Esophagus muscularis mucosa (tissue), 3 donors: ENCODE measurements around the gene ZNF787.

Source experiments
- POLR2A ChIP-seq: fragments of 450-650 bp; IDR thresholded peaks from one replicate; pipeline ENCODE4 v1.6.1; 2017; ENCODE audit warnings: antibody characterized with exemption, moderate library complexity, mild to moderate bottlenecking, low read depth
- TF ChIP-seq, protein P1 (sequence below), 3 experiments: fragments of 200-600 bp in 2 of 3; fragments of 450-650 bp in 1 of 3; sonication (generic) in 2 of 3; IDR thresholded peaks; one replicate each; pipeline ENCODE4 v1.5.1; 2017 to 2019; ENCODE audit warnings: antibody characterized with exemption in 3 of 3, mild to moderate bottlenecking in 2 of 3, moderate library complexity in 1 of 3

- TF ChIP-seq, protein P1, sequence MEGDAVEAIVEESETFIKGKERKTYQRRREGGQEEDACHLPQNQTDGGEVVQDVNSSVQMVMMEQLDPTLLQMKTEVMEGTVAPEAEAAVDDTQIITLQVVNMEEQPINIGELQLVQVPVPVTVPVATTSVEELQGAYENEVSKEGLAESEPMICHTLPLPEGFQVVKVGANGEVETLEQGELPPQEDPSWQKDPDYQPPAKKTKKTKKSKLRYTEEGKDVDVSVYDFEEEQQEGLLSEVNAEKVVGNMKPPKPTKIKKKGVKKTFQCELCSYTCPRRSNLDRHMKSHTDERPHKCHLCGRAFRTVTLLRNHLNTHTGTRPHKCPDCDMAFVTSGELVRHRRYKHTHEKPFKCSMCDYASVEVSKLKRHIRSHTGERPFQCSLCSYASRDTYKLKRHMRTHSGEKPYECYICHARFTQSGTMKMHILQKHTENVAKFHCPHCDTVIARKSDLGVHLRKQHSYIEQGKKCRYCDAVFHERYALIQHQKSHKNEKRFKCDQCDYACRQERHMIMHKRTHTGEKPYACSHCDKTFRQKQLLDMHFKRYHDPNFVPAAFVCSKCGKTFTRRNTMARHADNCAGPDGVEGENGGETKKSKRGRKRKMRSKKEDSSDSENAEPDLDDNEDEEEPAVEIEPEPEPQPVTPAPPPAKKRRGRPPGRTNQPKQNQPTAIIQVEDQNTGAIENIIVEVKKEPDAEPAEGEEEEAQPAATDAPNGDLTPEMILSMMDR (IDR thresholded peaks at IDR 0.05): no peak
- no peak for TF ChIP-seq POLR2A
Observed at GRCh38 chr19:56134654-56134921, 13.5 kb upstream of the ZNF787 start.
